ENCODE results near the gene GRWD1. TPM values are rescaled to one million over a fixed set of nuclear protein-coding genes. Genes with fewer than 3 reads are reported as not detected.

The GRWD1 gene
- total and polyA plus RNA-seq, 2 of the 13 experiments (the other 11 are each of a cell fraction or from before 2014, with no cell fraction given) = 10.8 to 46.6 TPM

- TF ChIP-seq, protein P1, sequence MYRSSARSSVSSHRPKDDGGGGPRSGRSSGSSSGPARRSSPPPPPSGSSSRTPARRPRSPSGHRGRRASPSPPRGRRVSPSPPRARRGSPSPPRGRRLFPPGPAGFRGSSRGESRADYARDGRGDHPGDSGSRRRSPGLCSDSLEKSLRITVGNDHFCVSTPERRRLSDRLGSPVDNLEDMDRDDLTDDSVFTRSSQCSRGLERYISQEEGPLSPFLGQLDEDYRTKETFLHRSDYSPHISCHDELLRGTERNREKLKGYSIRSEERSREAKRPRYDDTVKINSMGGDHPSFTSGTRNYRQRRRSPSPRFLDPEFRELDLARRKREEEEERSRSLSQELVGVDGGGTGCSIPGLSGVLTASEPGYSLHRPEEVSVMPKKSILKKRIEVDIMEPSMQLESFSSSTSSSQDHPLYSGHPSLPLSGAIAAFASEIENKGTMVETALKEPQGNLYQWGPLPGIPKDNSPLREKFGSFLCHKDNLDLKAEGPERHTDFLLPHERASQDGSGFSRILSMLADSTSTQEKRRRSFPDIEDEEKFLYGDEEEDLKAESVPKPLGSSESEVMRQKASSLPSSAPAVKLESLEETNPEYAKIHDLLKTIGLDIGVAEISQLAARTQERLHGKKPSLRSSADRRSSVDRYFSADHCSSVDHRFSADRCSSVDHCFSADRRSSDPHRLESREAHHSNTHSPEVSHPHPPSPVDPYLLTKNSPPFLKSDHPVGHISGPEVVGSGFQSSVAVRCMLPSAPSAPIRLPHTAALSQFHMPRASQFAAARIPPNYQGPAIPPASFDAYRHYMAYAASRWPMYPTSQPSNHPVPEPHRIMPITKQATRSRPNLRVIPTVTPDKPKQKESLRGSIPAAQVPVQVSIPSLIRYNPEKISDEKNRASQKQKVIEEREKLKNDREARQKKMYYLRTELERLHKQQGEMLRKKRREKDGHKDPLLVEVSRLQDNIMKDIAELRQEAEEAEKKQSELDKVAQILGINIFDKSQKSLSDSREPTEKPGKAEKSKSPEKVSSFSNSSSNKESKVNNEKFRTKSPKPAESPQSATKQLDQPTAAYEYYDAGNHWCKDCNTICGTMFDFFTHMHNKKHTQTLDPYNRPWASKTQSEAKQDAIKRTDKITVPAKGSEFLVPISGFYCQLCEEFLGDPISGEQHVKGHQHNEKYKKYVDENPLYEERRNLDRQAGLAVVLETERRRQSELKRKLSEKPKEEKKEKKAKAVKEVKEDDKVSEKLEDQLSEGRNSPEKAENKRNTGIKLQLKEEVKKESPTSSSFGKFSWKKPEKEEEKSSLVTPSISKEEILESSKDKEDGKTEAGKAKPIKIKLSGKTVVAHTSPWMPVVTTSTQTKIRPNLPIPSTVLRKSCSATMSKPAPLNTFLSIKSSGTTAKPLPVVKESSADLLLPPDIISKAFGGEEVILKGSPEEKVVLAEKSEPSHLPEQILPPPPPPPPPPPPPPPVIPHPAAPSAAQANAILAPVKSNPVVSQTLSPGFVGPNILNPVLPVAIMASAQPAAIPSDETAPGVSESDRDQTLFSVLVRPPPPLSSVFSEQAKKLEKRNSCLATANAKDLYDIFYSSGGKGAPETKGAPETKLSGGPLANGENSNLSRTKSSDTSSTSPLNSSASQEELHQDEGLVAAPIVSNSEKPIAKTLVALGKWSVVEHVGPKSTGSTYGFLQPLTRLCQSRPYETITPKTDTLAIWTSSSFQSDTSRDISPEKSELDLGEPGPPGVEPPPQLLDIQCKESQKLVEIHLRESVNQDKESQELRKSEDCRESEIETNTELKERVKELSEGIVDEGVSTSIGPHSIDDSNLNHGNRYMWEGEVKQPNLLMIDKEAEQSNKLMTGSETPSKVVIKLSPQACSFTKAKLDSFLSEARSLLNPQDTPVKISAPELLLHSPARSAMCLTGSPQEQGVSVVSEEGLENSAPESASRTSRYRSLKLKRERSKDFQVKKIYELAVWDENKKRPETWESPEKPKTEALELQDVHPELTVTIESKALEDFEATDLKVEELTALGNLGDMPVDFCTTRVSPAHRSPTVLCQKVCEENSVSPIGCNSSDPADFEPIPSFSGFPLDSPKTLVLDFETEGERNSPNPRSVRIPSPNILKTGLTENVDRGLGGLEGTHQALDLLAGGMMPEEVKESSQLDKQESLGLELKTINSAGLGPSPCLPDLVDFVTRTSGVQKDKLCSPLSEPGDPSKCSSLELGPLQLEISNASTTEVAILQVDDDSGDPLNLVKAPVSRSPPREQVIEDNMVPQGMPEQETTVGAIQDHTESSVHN (CRISPR knock-in tag; IDR thresholded peaks at IDR 0.05) = 0 out of 2 replicates have a peak, but pooled peaks have one; percentile 48
- TF ChIP-seq DMAP1 (CRISPR knock-in tag; IDR thresholded peaks at IDR 0.05) (peak; percentile 62; the same call in 1 of the 2 replicates), PRDM10 (CRISPR knock-in tag; IDR thresholded peaks at IDR 0.05; ENCODE audit: low read depth) (peak; percentile 97), ZNF607 (CRISPR knock-in tag; IDR thresholded peaks at IDR 0.05; ENCODE audit: borderline replicate concordance) (no peak; the same call in 1 of the 2 replicates), E2F5 (CRISPR knock-in tag; conservative IDR thresholded peaks at IDR 0.05) (no peak), PLRG1 (conservative IDR thresholded peaks at IDR 0.05) (no peak), ZNF691 (CRISPR knock-in tag; IDR thresholded peaks at IDR 0.05; ENCODE audit: borderline replicate concordance, low read depth) (no peak), ZNF496 (CRISPR knock-in tag; IDR thresholded peaks at IDR 0.05; ENCODE audit: insufficient replicate concordance) (no peak), PHF20 (CRISPR knock-in tag; IDR thresholded peaks at IDR 0.05) (peak; percentile 70), ZNF768 (CRISPR knock-in tag; IDR thresholded peaks at IDR 0.05) (no peak; the same call in 1 of the 2 replicates), YEATS4 (CRISPR knock-in tag; IDR thresholded peaks at IDR 0.05; ENCODE audit: borderline replicate concordance) (peak; percentile 93), JUN (CRISPR knock-in tag; IDR thresholded peaks at IDR 0.05) (no peak), GPN1 (CRISPR knock-in tag; IDR thresholded peaks at IDR 0.05; ENCODE audit: borderline replicate concordance) (no peak), ZFP90 (CRISPR knock-in tag; IDR thresholded peaks at IDR 0.05; ENCODE audit: borderline replicate concordance) (peak; percentile 64; the same call in 1 of the 2 replicates), TAF15 (IDR thresholded peaks at IDR 0.05; ENCODE audit: low read depth, low read length, poor library complexity, severe bottlenecking) (no peak)
Observed at GRCh38 chr19:48469289-48469881, 23.6 kb downstream of the GRWD1 start, which contains the start of gene CYTH2 (continued).

Measured in HepG2 (cell line).